ENCODE data around the gene RAD51B. TPM values are rescaled to one million over a fixed set of nuclear protein-coding genes. Genes with fewer than 3 reads are reported as not detected.
"Not testable (repeated sequence)": the region's sequence is repeated elsewhere in the genome, so short reads cannot be mapped to it uniquely, and the experiment has no call there.

The RAD51B gene
- total RNA-seq, 3 donors from 2014 or later, result 10.6 to 77.6 (median 33.8) TPM

DNA sequence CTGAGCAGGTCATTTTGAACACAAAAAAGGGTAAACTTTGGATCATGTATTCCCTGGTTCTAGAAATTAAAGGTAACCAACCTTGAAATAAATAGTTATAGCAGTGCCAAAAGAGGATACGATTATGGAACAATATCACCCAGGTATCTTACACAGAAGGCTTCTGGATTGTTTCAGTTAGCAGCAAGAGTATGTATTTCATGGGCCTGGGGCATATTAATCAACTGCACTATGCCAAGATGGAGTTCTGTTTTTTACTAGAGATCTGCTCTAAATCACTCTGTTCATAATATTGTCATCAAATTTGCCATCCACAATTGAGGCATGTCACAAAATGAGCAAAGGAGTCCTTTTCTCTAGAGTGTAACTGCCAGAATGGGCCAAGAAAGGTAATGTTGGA lies 357.1 kb downstream of the RAD51B start:
- H3K4me1 ChIP-seq, result peaks cover 0 to 9% of the 10 kb centered on the region in 2 donors
- no peaks in the 10 kb centered on the region for H3K27me3 ChIP-seq
- H3K27ac ChIP-seq, result no peak overlapping the region
- no peaks in the 10 kb centered on the region for H3K9me3 ChIP-seq
- DNase-seq (ENCODE audit: low spot score in 2 of 2), result no peak
- intact Hi-C loops (cut with DNase I; ENCODE audit: low total_unique reads), result no loop called here
- TF ChIP-seq, protein P1, sequence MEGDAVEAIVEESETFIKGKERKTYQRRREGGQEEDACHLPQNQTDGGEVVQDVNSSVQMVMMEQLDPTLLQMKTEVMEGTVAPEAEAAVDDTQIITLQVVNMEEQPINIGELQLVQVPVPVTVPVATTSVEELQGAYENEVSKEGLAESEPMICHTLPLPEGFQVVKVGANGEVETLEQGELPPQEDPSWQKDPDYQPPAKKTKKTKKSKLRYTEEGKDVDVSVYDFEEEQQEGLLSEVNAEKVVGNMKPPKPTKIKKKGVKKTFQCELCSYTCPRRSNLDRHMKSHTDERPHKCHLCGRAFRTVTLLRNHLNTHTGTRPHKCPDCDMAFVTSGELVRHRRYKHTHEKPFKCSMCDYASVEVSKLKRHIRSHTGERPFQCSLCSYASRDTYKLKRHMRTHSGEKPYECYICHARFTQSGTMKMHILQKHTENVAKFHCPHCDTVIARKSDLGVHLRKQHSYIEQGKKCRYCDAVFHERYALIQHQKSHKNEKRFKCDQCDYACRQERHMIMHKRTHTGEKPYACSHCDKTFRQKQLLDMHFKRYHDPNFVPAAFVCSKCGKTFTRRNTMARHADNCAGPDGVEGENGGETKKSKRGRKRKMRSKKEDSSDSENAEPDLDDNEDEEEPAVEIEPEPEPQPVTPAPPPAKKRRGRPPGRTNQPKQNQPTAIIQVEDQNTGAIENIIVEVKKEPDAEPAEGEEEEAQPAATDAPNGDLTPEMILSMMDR (IDR thresholded peaks at IDR 0.05), result no peak
- TF ChIP-seq POLR2AphosphoS5 (IDR thresholded peaks at IDR 0.05) (no peak), POLR2A (IDR thresholded peaks at IDR 0.05) (no peak)
- H3K4me3 ChIP-seq, result no peak overlapping the region
- no peaks in the 10 kb centered on the region for H3K36me3 ChIP-seq

DNA sequence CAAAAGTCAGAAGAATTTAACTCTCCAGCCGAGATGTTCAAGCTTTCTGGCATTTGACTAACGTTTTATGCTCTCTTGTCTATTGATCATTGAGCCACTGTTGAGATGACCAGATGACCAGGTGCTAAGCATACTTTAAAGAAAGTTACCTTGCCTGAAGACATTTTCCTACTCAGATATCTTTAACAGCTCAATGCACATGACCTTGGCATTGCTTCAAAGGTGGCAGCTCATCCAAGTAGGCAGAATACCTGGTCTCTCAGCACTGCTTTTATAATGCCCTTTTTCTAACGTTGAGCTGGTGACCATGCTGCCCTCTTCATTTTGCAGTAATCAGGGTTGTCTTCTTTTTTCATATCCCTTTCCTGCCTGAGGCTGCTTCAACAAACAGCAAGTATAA lies 358.1 kb downstream of the RAD51B start:
- no peaks in the 10 kb centered on the region for H3K9me3 ChIP-seq
- no peak for TF ChIP-seq POLR2AphosphoS5 (IDR thresholded peaks at IDR 0.05)
- TF ChIP-seq, protein P1 (IDR thresholded peaks at IDR 0.05), result no peak
- TF ChIP-seq POLR2A (IDR thresholded peaks at IDR 0.05), result no peak
- intact Hi-C loops (cut with DNase I; ENCODE audit: low total_unique reads), result no loop called here
- no peaks in the 10 kb centered on the region for H3K27me3 ChIP-seq
- no peaks in the 10 kb centered on the region for H3K36me3 ChIP-seq
- H3K4me3 ChIP-seq, result no peak overlapping the region
- H3K4me1 ChIP-seq, result peaks cover 0 to 3% of the 10 kb centered on the region in 2 donors
- no peak for DNase-seq (ENCODE audit: low spot score in 2 of 2)
- H3K27ac ChIP-seq, result peak overlapping the region; percentile 6 to 44

DNA sequence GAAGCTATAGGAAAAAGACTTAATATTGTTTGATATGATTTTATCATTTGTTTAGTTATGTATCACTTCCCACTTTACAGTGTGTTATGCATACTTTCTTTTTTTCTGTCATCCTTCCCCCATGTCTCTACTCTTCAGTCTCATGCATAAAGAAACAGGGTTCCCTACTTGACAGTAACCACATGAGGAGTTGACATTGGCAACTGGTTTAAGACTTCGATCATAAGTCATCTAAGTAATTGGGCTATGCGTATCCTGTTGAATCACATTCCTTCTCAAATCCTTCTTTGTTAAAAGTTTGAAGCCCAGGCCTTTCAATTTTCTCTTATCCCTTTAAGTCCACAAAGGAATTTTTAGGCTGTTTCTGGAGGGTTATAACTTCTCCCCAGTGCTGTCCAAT lies 358.7 kb downstream of the RAD51B start:
- H3K9me3 ChIP-seq, result no peaks in the 10 kb centered on the region
- intact Hi-C loops (cut with DNase I; ENCODE audit: low total_unique reads), result no loop called here
- peak overlapping the region; percentile 26 to 55 for H3K27ac ChIP-seq
- peaks cover 0 to 3% of the 10 kb centered on the region in 2 donors for H3K4me1 ChIP-seq
- no peak overlapping the region for H3K4me3 ChIP-seq
- no peak for DNase-seq (ENCODE audit: low spot score in 2 of 2)
- TF ChIP-seq POLR2AphosphoS5 (IDR thresholded peaks at IDR 0.05) (no peak), POLR2A (IDR thresholded peaks at IDR 0.05) (no peak)
- TF ChIP-seq, protein P1 (IDR thresholded peaks at IDR 0.05), result no peak
- no peaks in the 10 kb centered on the region for H3K36me3 ChIP-seq
- no peaks in the 10 kb centered on the region for H3K27me3 ChIP-seq

DNA sequence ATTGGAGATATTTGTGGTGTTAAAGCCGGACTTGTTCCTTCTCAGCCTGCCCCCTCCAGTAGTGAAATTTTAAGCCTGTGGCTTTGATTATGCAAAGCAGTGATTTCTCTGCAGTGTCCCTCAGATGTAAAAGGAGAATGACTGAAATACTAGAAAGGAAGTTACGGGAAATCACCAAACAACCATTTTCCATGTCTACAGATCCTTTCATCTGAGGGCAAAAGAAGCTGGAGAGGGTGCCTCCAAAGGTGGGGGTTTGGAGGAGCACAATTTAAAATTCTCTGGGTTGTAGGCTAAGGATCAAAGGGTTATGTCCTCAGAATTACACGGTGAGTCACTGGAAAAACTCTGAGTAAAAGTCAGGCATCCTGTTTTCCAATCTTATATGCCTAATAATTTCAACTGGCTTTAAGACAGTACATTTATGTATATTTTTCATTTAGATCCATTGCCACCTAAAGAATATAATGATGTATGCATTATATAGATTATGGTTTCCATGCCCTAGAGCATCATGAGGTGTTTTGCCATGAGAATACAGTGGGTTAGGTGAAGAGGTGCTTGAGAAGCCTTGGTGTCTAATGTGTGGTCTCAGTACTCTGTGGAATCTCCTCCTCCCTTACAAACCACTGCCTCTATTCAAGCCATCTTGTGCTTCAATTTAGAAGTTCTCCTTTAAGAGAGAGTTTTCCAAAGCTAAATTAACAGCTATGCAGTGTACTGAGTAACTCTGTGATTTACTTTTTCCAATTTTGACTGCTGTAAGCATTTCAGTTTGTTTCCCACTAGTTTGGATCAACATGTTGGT lies 362.1 kb downstream of the RAD51B start:
- H3K36me3 ChIP-seq, result no peaks in the 10 kb centered on the region
- H3K4me1 ChIP-seq, result peaks cover 0 to 3% of the 10 kb centered on the region in 2 donors
- peak overlapping the region; percentile 60 to 62 for H3K27ac ChIP-seq
- TF ChIP-seq, protein P1 (IDR thresholded peaks at IDR 0.05), result no peak
- TF ChIP-seq POLR2AphosphoS5 (IDR thresholded peaks at IDR 0.05), result no peak
- TF ChIP-seq POLR2A (IDR thresholded peaks at IDR 0.05), result no peak
- H3K27me3 ChIP-seq, result no peaks in the 10 kb centered on the region
- H3K9me3 ChIP-seq, result no peaks in the 10 kb centered on the region
- H3K4me3 ChIP-seq, result no peak overlapping the region
- DNase-seq (ENCODE audit: low spot score in 2 of 2), result no peak
- intact Hi-C loops (cut with DNase I; ENCODE audit: low total_unique reads), result no loop called here

DNA sequence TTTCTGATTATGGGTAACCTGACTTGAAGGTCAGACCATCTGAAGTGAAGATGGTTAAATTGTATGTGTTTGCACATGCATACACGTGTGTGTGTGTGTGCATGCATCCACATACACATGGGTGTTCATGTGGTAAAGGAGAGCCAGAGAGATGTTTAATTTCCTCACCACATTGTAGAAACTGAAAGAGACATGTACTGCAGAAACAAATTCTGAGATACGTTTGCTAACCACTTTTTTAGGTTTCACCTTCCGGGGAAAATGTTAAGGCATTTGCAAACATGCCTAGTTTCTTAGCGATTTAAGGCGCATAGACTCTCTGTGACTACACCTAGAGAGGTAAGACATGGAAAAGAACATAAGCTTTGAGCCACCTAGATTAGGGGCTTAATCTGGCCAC lies 362.9 kb downstream of the RAD51B start:
- Histone ChIP-seq H3K36me3 (no peaks in the 10 kb centered on the region), H3K4me1 (peaks cover 0 to 3% of the 10 kb centered on the region in 2 donors), H3K27me3 (no peaks in the 10 kb centered on the region), H3K27ac (no peak overlapping the region), H3K9me3 (no peaks in the 10 kb centered on the region), H3K4me3 (no peak overlapping the region)
- TF ChIP-seq POLR2A (IDR thresholded peaks at IDR 0.05) (no peak), POLR2AphosphoS5 (IDR thresholded peaks at IDR 0.05) (no peak)
- TF ChIP-seq, protein P1 (IDR thresholded peaks at IDR 0.05), result no peak
- intact Hi-C loops (cut with DNase I; ENCODE audit: low total_unique reads), result no loop called here
- DNase-seq (ENCODE audit: low spot score in 2 of 2), result no peak

DNA sequence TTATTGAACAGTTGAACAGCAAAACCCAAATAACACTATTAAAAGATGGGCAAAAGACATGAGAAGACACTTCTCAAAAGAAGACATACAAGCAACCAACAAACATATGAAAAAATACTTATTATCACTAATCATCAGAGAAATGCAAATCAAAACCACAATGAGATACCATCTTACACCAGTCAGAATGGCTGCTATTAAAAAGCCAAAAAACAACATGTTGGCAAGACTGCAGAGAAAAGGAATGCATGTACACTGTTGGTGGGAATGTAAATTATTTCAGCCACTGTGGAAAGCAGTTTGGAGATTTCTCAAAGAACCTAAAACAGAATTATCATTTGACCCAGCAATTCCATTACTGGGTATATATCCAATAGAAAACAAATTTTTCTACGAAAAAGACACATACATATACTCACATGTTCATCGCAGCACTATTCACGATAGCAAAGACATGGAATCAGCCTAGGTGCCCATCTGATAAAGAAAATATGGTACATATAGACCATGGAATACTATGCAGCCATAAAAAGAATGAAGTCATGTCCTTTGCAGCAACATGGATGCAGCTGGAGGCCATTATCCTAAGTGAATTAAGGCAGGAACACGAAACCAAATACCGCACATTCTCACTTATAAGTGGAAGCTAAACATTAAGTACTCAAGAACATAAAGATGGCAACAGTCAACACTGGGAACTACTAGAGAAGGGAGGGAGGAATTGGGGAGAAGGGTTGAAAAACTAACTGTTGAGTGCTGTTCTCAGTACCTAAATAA lies 367.1 kb downstream of the RAD51B start:
- DNase-seq (ENCODE audit: low spot score in 2 of 2); H3K27me3 ChIP-seq; H3K4me3 ChIP-seq; H3K27ac ChIP-seq; H3K36me3 ChIP-seq; H3K9me3 ChIP-seq; H3K4me1 ChIP-seq; intact Hi-C loops (cut with DNase I; ENCODE audit: low total_unique reads): not testable (repeated sequence)
